Spleen (tissue), 7 donors: ENCODE data around the gene OXCT1.

Experiments used
- POLR2A ChIP-seq, 3 donors: fragments of 450-650 bp; IDR thresholded peaks; one replicate each; pipeline ENCODE4 v1.5.1; 2017; ENCODE audit warnings: antibody characterized with exemption in 3 of 3, mild to moderate bottlenecking in 1 of 3
- POLR2AphosphoS5 ChIP-seq, 3 donors: sonication (generic); formaldehyde crosslinking; IDR thresholded peaks; one replicate each; pipeline ENCODE4 v1.5.1; 2017; ENCODE audit warnings: antibody characterized with exemption in 3 of 3
- TF ChIP-seq, protein P1 (sequence below), 11 experiments: fragments of 200-600 bp in 7 of 11; fragments of 450-650 bp in 4 of 11; sonication (generic) in 4 of 11; IDR thresholded peaks in 8 of 11; conservative IDR thresholded peaks in 3 of 11; 1 replicate in 7 of 11; 2 replicates in 4 of 11; pipeline versions ENCODE4 v1.4.0 to v1.8.0; 2016 to 2021; ENCODE audit warnings: antibody characterized with exemption in 11 of 11, inconsistent platforms in 4 of 11, mild to moderate bottlenecking in 1 of 11
- donor health status: DM: no; HTN: no; CAD: no; lungs with moderate emphysema.
- donor health status: DM: no; HTN: no; CAD: no.
- donor health status: DM: no; HTN: no; CAD: no.

DNA sequence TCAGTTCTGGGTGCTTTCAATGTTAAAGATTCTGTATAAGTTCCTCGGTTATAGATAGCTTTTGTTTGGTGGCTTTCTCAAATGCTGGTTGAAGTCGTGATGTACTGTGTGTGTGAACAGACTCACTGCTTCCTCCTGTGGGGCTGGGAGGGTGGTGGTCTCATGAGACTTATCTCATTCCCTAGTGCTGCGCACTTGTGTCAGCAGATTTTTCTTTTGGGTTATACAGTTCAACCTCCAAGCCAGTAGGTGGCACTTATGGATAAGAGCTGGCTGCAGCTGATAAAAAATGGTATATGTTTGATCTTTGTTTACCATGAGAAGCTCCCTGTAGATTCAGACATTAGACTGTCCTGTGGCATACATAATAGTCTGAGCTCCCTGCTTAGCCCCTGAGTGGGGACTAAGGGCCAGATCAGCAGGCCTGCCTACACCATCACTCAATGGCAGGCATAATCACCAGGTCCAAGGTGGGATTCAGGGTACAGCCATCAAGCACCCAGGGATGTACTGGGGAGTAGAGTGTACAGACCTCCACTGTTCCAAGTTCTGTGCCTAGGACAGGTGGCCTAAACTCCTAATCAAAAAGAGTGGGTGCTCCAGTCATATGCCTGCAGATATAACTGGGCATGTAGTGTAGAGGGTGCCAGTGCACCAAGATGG is 174.2 kb downstream of the OXCT1 start:
- TF ChIP-seq, protein P1, sequence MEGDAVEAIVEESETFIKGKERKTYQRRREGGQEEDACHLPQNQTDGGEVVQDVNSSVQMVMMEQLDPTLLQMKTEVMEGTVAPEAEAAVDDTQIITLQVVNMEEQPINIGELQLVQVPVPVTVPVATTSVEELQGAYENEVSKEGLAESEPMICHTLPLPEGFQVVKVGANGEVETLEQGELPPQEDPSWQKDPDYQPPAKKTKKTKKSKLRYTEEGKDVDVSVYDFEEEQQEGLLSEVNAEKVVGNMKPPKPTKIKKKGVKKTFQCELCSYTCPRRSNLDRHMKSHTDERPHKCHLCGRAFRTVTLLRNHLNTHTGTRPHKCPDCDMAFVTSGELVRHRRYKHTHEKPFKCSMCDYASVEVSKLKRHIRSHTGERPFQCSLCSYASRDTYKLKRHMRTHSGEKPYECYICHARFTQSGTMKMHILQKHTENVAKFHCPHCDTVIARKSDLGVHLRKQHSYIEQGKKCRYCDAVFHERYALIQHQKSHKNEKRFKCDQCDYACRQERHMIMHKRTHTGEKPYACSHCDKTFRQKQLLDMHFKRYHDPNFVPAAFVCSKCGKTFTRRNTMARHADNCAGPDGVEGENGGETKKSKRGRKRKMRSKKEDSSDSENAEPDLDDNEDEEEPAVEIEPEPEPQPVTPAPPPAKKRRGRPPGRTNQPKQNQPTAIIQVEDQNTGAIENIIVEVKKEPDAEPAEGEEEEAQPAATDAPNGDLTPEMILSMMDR (IDR thresholded peaks at IDR 0.05 in 8 of 11, conservative IDR thresholded peaks at IDR 0.05 in 3 of 11), result peak in 2 of 11 experiments; percentile 7 to 20
- TF ChIP-seq POLR2AphosphoS5 (IDR thresholded peaks at IDR 0.05) (no peak), POLR2A (IDR thresholded peaks at IDR 0.05) (no peak)
